Measurements from ENCODE around the gene ZBP1. TPM values are rescaled to one million over a fixed set of nuclear protein-coding genes. Genes with fewer than 3 reads are reported as not detected.
"Not testable (repeated sequence)": the region's sequence is repeated elsewhere in the genome, so short reads cannot be mapped to it uniquely, and the experiment has no call there.

Gene ZBP1
- total RNA-seq, 2 donors from 2014 or later = 0.47 TPM; not detected in 1

- ATAC-seq (no peak), DNase-seq (no peak)
- intact Hi-C loops (cut with DNase I) = loop anchor here (5.0 kb wide), 1 partner anchor 437 kb away; no protein-coding TSS in a partner anchor
Observed at GRCh38 chr20:57650266-57650665, 30.0 kb upstream of the ZBP1 start.

DNA sequence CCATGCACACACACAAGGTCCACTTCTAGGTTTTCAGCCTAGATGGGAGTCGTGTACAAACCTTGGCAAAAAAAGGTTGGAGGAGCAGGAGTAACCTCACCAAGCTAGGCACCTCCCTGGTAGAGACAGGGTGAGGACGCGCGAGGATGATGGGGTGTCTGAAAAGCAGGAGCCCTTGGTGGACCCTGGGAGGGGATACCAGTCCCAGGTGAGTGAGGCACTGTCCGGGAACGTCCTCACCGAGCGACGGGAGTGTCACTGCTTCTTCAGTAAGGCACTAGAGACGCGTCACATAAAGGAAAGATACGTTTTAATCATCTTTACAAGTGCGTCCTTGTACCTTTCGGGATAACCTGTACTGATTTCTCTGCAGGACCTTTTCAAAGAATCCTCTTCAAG is 29.4 kb upstream of the ZBP1 start:
- intact Hi-C loops (cut with DNase I) = loop anchor here (5.0 kb wide), 1 partner anchor 438 kb away; no protein-coding TSS in a partner anchor
- ATAC-seq (no peak), DNase-seq (no peak)

DNA sequence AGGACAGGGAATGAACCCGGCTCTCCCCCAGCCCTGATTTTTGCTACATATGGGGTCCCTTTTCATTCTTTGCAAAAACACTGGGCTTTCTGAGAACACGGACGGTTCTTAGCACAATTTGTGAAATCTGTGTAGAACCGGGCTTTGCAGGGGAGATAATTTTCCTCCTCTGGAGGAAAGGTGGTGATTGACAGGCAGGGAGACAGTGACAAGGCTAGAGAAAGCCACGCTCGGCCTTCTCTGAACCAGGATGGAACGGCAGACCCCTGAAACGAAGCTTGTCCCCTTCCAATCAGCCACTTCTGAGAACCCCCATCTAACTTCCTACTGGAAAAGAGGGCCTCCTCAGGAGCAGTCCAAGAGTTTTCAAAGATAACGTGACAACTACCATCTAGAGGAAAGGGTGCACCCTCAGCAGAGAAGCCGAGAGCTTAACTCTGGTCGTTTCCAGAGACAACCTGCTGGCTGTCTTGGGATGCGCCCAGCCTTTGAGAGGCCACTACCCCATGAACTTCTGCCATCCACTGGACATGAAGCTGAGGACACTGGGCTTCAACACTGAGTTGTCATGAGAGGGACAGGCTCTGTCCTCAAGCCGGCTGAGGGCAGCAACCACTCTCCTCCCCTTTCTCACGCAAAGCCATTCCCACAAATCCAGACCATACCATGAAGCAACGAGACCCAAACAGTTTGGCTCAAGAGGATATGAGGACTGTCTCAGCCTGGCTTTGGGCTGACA is 28.8 kb upstream of the ZBP1 start:
- DNase-seq = no peak

DNA sequence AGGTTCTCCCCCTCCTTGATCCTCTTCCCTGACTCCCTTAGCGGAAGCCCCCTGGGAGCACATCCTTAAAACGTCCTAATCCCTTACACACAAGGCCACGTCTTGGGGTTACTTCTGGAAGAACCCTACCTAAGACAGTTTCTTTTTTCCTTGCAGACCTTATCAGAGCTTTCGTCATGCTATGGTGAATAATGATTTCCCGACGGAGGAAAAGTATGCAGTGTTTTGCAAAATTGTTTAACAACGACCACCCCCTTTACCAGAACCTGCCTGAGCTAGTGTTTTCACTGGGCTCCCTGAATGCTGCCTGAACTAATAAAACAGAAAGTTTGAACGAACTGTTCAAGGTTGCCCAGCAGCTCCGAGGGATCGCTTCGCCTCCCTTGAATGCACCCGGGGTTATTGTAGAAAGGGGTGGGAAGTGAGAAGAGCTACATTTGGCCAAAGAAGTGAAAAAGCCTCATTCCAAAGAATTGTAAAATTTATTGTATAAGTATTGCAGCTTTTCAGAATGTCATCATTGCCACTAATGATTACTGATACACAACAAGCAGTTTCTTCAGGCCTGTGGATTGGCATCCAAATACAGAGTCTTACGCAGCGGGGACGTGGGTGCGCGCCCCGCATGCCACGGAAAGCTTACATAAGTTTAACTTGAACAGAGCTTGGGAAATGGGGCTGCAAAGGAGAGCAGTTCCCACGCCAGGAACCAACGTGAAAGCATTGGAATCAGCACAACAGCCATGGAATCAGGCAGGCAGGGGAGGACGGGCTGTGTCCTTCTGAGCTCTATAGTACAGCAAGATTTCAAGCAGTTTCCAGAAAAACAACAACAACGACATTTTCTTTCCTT is 27.9 kb upstream of the ZBP1 start:
- DNase-seq (no peak), ATAC-seq (no peak)
- intact Hi-C loops (cut with DNase I) = no loop called here

More for the DNA sequence above, 28.8 kb upstream of the ZBP1 start:
- ATAC-seq = no peak
- intact Hi-C loops (cut with DNase I) = no loop called here

DNA sequence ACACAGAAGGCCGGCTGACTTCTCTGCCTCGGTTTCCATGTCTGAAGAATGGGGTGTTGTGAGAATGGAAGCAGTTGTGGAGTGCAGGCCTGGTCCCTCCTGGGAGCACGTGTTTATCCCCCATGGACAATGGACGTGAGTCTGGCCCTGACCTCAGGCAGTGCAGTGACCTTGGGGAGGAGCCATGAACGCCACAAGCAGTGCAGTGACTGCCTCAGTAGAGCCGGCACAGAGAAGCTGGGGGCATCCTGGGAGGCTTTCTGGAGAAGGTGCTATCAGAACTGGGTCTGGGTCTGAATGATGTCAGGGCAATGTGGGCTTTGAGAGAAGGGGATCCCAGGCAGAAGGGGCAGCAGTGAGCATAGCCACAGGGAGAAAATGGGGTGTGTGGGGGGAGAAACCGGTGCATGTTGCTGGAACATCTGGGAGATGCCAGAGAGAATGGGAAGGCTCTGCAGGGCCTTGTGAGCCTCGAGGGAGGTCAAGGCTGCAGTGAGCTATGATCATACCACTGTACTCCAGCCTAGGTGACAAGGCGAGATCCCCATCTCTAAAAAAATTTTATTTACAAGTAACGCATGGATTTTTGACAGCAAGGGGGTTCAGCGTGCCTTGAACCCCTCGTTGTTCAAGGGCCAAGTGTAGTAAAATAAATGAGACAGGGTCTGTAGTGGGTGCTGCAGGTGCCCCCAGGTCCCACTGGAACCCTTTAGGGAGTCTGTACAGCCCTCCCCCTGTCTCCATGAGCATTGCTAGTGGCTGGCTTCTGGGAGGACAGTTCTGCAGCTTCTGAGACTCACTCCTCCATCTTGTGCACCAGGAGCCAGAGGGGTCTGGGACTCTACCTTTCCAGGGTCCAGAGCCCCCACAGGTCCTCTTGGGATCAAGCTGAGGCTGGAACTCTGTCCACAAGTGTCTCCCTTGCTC is 27.0 kb upstream of the ZBP1 start:
- DNase-seq (no peak), ATAC-seq (peak in 1 of 2 donors; percentile 18)

GRCh38 chr20:57638895-57639236 is 18.6 kb upstream of the ZBP1 start:
- ATAC-seq (no peak), DNase-seq (no peak)
- intact Hi-C loops (cut with DNase I) = no loop called here

More for the DNA sequence above, 27.0 kb upstream of the ZBP1 start:
- intact Hi-C loops (cut with DNase I) = no loop called here

GRCh38 chr20:57638173-57638894 is 18.1 kb upstream of the ZBP1 start:
- intact Hi-C loops (cut with DNase I) = no loop called here
- DNase-seq (no peak), ATAC-seq (peak in 1 of 2 donors; percentile 59)

DNA sequence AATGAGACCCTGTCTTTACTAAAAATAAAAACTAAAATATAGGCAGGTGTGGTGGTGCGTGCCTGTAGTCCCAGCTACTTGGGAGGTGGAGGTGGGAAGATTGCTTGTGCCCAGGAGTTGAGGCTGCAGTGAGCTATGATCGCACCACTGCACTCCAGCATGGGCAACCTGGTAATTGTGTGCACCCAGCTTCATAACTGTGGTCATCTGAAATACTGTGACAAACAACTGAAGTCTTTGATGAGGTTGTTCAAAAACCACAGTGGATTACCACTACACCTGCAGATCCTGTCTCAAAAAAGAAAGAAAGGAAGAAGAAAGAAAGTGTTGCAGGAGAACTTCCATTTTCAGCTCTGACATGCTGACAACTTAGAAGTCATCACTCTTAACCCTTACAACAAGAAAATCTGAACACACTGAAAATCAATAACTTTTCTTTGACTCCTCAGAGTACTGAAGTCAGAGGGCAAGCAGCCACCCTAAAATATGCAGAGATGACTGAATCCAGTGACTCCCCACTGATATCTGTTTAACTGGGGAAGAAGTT is 13.8 kb upstream of the ZBP1 start:
- intact Hi-C loops (cut with DNase I) = no loop called here
- DNase-seq = no peak

GRCh38 chr20:57632286-57632685 is 12.1 kb upstream of the ZBP1 start:
- ATAC-seq (no peak), DNase-seq (no peak)
- intact Hi-C loops (cut with DNase I) = no loop called here

More for the DNA sequence above, 13.8 kb upstream of the ZBP1 start:
- no peak for ATAC-seq

GRCh38 chr20:57630061-57630460 is 9.8 kb upstream of the ZBP1 start:
- DNase-seq (no peak), ATAC-seq (peak in 1 of 2 donors; percentile 52)
- intact Hi-C loops (cut with DNase I) = no loop called here

DNA sequence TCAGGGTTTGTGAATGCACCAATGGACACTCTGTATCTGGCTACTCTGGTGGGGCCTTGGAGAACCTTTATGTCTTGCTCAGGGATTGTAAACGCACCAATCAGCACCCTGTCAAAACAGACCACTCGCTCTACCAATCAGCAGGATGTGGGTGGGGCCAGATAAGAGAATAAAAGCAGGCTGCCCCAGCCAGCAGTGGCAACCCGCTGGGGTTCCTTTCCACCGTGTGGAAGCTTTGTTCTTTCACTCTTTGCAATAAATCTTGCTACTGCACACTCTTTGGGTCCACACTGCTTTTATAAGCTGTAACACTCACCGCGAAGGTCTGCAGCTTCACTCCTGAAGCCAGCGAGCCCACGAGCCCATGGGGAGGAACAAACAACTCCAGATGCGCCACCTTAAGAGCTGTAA is 9.3 kb upstream of the ZBP1 start:
- not testable (repeated sequence) for DNase-seq, ATAC-seq
- intact Hi-C loops (cut with DNase I) = loop anchor here in 1 of 2 donors (10.0 kb wide), 1 partner anchor 545 kb away; no protein-coding TSS in a partner anchor

DNA sequence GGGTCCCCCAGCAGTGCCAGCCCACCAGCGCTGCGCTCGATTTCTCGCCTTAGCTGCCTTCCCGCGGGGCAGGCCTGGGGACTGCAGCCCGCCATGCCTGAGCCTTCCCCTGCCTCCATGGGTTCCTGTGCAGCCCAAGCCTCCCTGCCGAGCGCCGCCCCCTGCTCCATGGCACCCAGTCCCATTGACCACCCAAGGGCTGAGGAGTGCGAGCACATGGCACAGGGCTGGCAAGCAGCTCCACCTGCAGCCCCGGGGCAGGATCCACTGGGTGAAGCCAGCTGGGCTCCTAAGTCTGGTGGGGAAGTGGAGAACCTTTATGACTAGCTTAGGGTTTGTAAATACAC is 8.7 kb upstream of the ZBP1 start:
- intact Hi-C loops (cut with DNase I) = loop anchor here in 1 of 2 donors (10.0 kb wide), 1 partner anchor 546 kb away; no protein-coding TSS in a partner anchor
- not testable (repeated sequence) for DNase-seq, ATAC-seq

GRCh38 chr20:57628047-57628961 is 8.1 kb upstream of the ZBP1 start:
- intact Hi-C loops (cut with DNase I) = loop anchor here in 1 of 2 donors (10.0 kb wide), 1 partner anchor 546 kb away; no protein-coding TSS in a partner anchor

GRCh38 chr20:57627339-57627738 is 7.1 kb upstream of the ZBP1 start:
- intact Hi-C loops (cut with DNase I) = loop anchor here in 1 of 2 donors (10.0 kb wide), 1 partner anchor 547 kb away; no protein-coding TSS in a partner anchor
- ATAC-seq = no peak
- DNase-seq = no peak

More at GRCh38 chr20:57628047-57628961, 8.1 kb upstream of the ZBP1 start:
- peak; percentile 62 for DNase-seq
- ATAC-seq = peak; percentile 89 to 95

GRCh38 chr20:57625978-57626377 is 5.8 kb upstream of the ZBP1 start:
- no peak for DNase-seq
- intact Hi-C loops (cut with DNase I) = loop anchor here in 1 of 2 donors (10.0 kb wide), 1 partner anchor 549 kb away; no protein-coding TSS in a partner anchor
- ATAC-seq = no peak

DNA sequence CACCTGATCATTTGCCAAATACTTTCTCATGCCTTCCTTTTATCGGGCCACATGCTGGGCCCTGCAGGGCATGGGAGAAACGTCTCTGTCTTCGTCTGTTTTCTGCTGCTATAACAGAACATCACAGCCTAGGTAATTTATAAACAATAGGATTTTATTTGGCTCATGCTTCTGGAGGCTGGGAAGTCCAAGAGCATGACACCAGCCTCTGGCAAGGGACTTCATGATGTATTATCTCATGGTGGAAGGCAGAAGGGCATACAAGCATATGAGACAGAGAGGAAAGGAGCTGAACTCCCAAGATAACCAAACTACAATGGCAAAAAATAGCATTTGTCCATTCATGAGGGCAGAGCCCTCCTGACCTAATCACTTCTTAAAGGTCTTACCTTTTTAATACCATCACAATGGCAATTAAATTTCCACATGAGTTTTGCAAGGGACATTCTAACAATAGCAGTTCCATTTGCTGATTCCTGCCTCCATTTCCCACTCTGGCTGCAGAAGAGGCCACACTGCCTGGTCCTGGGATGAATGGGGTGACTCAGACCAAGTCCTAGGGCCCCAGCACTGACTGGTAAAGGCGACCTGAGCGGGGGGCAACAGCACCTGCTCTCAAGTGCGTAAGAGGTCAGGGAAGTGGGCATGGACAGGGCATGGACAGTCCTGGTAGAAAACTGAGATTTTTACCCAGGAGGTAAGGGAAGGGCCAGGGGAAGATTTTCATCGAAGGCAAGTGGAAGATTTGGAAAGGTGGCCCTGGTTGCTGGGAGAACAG is 5.1 kb upstream of the ZBP1 start:
- DNase-seq (no peak), ATAC-seq (no peak)
- intact Hi-C loops (cut with DNase I) = loop anchor here in 1 of 2 donors (10.0 kb wide), 1 partner anchor 549 kb away; no protein-coding TSS in a partner anchor
